GM18868 (cell line): Measurements from ENCODE around the gene LDLRAD4.

Source experiments
- ATAC-seq: cut with Tn5 transposase; IDR thresholded peaks from one replicate; pipeline ENCODE4 v1.9.1; 2021; ENCODE audit warnings: mild to moderate bottlenecking, moderate library complexity; ENCODE audit not compliant: unreplicated experiment

LDLRAD4 gene

GRCh38 chr18:13555865-13556264 lies 337.3 kb downstream of the LDLRAD4 start:
- no peak for ATAC-seq

- no peak for ATAC-seq
Observed at GRCh38 chr18:13556502-13556901, 337.9 kb downstream of the LDLRAD4 start.

- peak; percentile 45 for ATAC-seq
Observed at GRCh38 chr18:13558124-13558523, 339.6 kb downstream of the LDLRAD4 start.

DNA sequence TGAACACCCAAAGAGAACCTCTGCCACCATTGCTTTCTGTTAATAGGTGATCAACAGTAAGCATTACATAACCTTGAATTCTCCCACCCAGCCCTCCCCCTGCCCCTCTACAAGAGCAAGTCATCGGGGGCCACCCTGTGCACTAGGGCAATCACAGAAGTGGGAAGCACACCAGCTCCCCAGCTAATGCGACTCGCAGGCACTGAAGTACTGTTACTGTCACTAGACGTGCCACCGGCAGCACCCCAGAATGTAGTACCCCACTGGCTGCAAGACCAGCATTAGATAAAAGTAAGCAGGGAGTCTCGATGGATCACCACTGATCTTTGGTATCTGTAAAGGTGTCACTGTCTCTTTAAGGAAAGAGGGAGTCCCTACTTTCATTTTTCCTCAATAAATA lies 340.2 kb downstream of the LDLRAD4 start:
- no peak for ATAC-seq

DNA sequence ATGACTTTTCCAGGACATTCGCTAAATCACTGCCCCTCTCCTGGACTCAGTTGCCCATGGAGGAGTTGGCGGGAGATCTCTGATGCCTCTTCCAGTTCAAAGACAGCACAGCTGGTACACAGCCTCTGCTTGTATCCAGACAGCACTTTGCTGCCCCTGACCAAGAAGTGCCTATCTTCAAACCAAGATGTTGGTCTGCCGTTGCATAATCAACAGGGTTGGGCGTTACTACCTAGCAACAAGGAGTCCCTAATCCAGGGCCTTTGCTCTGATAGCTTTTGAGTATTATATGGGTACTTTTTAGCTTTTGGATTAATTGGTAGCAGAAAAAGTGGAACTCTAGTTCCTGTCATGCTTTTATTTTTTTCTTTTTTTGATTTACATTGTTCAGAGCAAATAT lies 341.2 kb downstream of the LDLRAD4 start:
- no peak for ATAC-seq

GRCh38 chr18:13560306-13560705 lies 341.7 kb downstream of the LDLRAD4 start:
- no peak for ATAC-seq

DNA sequence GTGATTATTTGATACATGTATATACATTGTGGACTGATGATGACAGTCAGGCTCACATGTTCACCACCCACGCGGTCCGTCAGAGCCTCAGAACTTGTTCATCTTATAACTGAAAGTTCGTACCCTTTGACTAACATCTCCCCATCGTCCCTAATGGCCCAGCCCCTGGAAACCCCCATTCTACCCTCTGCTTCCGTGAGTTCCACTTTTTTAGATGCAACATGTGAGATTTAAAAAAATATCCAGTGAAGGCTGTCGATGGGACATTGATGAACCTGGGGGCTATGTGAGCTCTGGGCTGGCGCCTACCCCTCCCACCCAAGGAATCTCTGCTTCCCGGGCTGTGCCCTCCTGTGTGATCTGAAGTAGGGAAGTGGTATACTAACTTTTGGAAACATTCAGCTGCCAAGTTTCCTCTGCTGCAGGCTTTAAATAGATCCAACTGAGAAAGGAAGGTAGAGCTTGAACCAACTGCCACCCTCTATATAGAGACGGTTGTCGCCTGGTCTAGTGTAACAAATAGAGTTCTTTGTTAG lies 344.0 kb downstream of the LDLRAD4 start:
- ATAC-seq, result peak; percentile 72

- no peak for ATAC-seq
Observed at GRCh38 chr18:13563390-13563805, 344.8 kb downstream of the LDLRAD4 start.

GRCh38 chr18:13564579-13564978 lies 346.0 kb downstream of the LDLRAD4 start:
- no peak for ATAC-seq

DNA sequence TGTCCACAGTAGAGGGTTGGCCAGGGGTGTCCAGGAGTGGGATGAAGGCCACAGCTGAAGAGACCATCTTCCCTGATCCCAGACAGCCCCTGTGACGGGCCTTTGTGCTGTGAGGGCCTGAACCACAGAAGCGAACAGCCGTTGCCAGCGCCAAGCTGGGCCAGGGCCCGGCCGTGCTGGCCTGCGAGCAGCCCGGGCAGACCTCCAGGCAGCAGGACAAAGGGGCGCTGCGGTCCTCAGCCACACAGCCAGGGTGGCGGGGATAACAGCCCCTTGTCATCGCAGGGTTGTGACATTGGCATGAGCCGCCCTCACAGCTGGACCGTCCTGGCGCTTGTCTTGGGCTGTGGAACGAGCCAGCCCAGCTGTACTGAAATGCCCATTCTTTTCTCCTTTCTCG lies 346.7 kb downstream of the LDLRAD4 start:
- no peak for ATAC-seq

GRCh38 chr18:13566941-13567746 lies 348.6 kb downstream of the LDLRAD4 start:
- ATAC-seq, result peak; percentile 47

DNA sequence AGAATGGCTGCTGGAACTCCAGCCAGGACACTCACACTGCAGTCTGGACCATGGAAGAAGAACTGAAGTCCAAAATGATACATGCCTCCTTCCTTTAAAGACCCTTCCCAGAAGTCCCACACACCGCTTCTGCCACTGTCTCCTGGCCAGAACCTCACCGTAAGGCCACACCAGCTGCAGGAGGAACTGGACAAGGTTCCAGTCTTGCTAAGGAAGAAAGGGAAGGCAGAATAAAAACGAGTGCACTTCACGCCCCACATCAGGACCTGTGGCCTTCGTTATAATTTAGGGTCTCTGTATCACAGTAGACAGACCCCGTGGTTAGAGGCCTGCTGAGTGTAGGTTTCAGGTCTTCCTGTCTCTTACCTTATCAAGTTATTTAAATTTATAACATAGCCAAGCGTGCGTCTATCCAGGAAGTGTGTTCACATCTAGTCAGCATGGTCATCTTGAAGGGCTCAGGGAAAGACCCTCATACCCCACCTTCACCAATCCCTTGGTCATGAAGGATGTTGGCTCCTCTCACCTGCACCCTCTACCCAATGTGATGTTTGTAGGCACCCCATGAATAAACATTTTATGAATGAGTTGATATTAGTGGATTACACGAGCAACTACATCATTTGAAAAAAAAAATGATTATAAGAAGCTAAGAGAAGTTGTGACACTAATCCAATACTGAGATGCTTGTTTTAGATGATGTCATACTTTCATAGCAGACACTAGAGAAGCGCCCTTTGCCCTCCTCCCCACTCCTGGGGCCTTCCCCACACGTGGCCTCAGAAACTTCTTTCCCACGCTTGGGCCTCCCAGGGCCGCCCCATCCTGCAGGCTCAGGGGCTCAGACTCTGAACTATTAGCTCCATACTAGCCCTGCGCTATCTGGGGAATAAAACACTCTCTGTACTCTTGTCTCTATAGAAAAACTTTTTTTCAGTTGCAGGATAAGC lies 350.2 kb downstream of the LDLRAD4 start:
- ATAC-seq, result peak; percentile 80

DNA sequence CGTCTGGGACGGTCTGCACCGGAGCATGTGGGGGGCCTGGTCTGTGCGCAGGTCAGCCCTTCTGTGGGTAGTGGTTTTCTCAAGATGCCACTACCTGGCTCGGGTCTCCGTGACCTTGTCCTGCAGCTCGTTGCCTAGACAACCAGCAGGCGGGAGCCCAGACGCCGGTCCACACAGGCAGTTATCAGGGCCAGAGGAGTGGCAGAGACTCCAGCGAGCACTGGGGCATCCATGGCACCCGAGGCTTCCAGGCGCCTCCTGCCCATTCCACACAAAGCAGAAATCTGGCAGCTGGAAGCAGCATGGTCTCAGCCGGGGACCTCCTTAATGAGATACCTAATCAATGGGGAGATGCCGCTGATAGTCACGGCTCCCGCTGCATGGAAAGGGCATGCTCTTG lies 351.7 kb downstream of the LDLRAD4 start:
- ATAC-seq, result no peak

GRCh38 chr18:13570856-13571495 lies 352.4 kb downstream of the LDLRAD4 start:
- no peak for ATAC-seq

DNA sequence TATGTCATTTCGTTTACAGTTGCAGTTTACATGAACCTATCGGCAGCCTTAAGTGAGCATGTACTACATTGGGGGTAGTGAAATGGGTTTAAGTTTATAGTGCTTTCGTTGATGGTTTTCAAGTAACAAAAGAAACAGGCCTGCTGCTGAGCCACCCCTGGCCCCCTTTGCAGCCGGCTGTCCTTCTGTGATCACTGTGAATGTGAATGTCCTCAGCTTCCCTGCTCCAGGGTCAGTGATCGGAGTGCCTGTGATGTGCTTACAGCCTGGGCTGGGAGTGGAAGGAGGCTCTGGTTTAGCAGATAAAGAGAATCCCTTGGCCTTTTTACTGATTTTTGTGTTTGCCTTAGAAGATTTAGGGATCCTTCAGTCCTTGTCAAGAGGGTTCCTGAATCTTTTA lies 353.6 kb downstream of the LDLRAD4 start:
- ATAC-seq, result no peak

- ATAC-seq, result no peak
Observed at GRCh38 chr18:13572721-13573120, 354.2 kb downstream of the LDLRAD4 start.

- ATAC-seq, result no peak
Observed at GRCh38 chr18:13573750-13574149, 355.2 kb downstream of the LDLRAD4 start.

DNA sequence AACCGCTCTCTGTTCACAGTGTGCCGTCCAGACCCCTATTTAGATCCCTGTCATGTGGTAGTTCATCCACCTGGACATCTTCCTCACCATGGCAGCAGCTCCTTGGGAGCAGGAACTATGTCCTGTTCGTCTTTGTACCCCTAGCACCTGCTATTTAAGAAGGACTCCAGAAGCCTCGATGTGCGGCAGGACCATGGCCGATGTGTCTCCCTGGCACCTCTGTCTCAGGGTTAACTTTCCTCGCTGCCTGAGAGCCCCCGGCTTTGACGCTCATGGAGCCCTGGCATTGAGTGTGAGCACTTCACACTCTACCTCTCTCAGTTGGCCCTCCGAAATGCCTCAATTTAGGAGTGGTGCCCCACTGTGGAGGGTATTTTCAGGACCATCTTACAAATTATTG lies 355.8 kb downstream of the LDLRAD4 start:
- no peak for ATAC-seq

DNA sequence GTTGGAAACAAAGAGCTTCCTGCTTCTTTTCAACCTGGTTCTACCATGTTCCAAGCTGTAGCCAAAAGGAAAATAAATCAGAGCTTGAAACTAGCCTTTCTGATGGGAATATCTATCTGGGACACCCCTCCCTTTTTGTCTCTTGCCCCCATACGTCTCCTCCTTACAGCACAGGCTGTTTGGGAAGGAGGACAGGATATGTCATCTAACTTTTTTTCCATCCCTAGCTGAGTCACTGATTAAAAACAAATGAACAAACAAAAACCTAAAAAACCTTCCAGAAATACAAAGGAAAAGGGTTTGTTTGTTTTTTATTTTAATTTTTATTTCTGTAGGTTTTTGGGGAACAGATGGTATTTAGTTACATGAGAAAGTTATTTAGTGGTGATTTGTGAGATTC lies 356.2 kb downstream of the LDLRAD4 start:
- ATAC-seq, result no peak

DNA sequence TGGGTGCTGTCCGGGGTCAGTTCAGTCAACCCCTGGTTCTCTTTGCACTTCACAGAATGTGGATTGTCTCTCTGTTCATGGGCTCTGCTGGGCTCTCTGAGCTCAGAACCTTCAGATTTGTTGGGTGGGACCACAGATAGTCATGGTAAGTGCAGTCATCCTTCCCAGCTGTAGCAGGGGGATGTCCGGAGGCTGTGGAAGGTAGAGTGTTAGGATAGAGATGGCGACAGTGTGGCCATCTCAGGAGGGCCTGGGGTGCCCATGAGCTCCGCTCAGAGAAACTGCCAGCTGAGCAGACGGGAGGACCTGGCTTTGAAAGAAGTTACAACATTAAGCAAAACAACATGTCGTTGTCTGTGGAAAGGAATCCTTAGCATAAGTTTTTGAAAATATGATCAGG lies 358.0 kb downstream of the LDLRAD4 start:
- peak; percentile 16 for ATAC-seq

DNA sequence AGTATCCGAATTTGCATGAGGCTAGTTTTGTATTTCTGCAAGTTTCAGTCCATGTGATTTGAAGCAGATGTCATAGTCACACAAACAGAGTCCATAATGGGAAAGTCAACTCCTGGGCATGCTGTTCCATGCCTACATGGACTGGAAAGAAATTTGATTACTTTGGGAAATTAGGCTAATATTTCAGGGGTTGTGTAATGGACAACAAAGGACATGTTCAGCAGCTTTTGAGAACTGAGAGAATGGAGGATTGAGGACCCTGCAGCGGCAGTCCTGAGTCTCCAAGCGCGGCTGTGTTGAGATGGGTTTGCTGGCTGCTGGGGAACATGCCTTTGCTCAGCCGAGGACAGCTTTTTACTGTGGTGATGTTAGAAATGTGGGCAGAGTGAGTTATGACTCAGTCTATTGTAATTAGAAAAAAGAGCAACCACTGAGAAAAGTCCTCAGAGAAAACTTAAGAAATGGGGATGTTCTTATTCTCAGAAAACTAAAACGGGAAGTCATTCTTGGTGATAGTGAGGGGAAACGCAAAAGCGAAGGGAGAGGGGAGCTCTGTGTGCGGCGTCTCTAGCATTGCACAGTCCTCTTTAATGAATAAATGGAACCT lies 358.6 kb downstream of the LDLRAD4 start:
- peak; percentile 89 for ATAC-seq
